Trophoblast cell (in vitro differentiated cells and primary cell): ENCODE measurements around the gene METRNL.

Experiments
- DNase-seq, 2 donors: peaks; one replicate each; pipeline ENCODE4 v3.0.0-alpha.2; 2016
- H2AFZ ChIP-seq: 2 replicates; pipeline ENCODE4 v1.6.1; 2013; ENCODE audit warnings: low read length, moderate library complexity, mild to moderate bottlenecking; ENCODE audit not compliant: insufficient read depth, poor library complexity
- H2AK5ac ChIP-seq: 2 replicates; pipeline ENCODE4 v1.6.1; 2013; ENCODE audit warnings: mild to moderate bottlenecking, low read length
- H2BK120ac ChIP-seq: 2 replicates; pipeline ENCODE4 v1.6.1; 2013; ENCODE audit warnings: low read length, mild to moderate bottlenecking, moderate library complexity; ENCODE audit not compliant: insufficient read depth, poor library complexity
- H2BK12ac ChIP-seq: 2 replicates; pipeline ENCODE4 v1.6.1; 2013; ENCODE audit warnings: mild to moderate bottlenecking, low read length, moderate library complexity
- H2BK5ac ChIP-seq: 2 replicates; pipeline ENCODE4 v1.6.1; 2013; ENCODE audit warnings: low read length, low read depth, moderate library complexity, mild to moderate bottlenecking; ENCODE audit not compliant: poor library complexity
- H3K14ac ChIP-seq: 2 replicates; pipeline ENCODE4 v1.6.1; 2013; ENCODE audit warnings: mild to moderate bottlenecking, low read length
- H3K18ac ChIP-seq: 2 replicates; pipeline ENCODE4 v1.6.1; 2013; ENCODE audit warnings: mild to moderate bottlenecking, low read length
- H3K23ac ChIP-seq: 2 replicates; pipeline ENCODE4 v1.6.1; 2013; ENCODE audit warnings: low read length
- H3K27ac ChIP-seq: 2 replicates; pipeline ENCODE4 v1.5.1; 2013; ENCODE audit warnings: low read depth, mild to moderate bottlenecking, inconsistent platforms, low read length, moderate library complexity
- H3K27me3 ChIP-seq: 2 replicates; pipeline ENCODE4 v1.6.1; 2013; ENCODE audit warnings: inconsistent platforms, mild to moderate bottlenecking, low read length, moderate library complexity; ENCODE audit not compliant: insufficient read depth
- H3K36me3 ChIP-seq, 2 experiments: 1 replicate in 1 of 2; 2 replicates in 1 of 2; pipeline ENCODE4 v1.6.1; 2013; ENCODE audit warnings: low read length in 2 of 2, mild to moderate bottlenecking in 2 of 2, moderate library complexity in 1 of 2; ENCODE audit not compliant: insufficient read depth in 2 of 2, control insufficient read depth in 1 of 2
- H3K4ac ChIP-seq: 2 replicates; pipeline ENCODE4 v1.6.1; 2013; ENCODE audit warnings: low read depth, mild to moderate bottlenecking, low read length, moderate library complexity
- H3K4me1 ChIP-seq, 2 experiments: 1 replicate in 1 of 2; 2 replicates in 1 of 2; pipeline ENCODE4 v1.6.1; 2013; ENCODE audit warnings: low read length in 2 of 2, mild to moderate bottlenecking in 2 of 2, moderate library complexity in 1 of 2; ENCODE audit not compliant: insufficient read depth in 2 of 2, control insufficient read depth in 1 of 2
- H3K4me2 ChIP-seq: 2 replicates; pipeline ENCODE4 v1.6.1; 2013; ENCODE audit warnings: inconsistent platforms, mild to moderate bottlenecking, low read length, moderate library complexity
- H3K4me3 ChIP-seq: 2 replicates; pipeline ENCODE4 v1.5.1; 2013; ENCODE audit warnings: mild to moderate bottlenecking, low read depth, low read length, inconsistent platforms
- H3K79me1 ChIP-seq: one replicate; pipeline ENCODE4 v1.6.1; 2013; ENCODE audit warnings: low read length
- H3K79me2 ChIP-seq: 2 replicates; pipeline ENCODE4 v1.6.1; 2013; ENCODE audit warnings: low read length, mild to moderate bottlenecking; ENCODE audit not compliant: control insufficient read depth, insufficient read depth, poor library complexity
- H3K9ac ChIP-seq: 2 replicates; pipeline ENCODE4 v1.6.1; 2013; ENCODE audit warnings: mild to moderate bottlenecking, low read length
- H3K9me3 ChIP-seq: 2 replicates; pipeline ENCODE4 v1.6.1; 2013; ENCODE audit warnings: low read depth, mild to moderate bottlenecking, control low read depth, inconsistent platforms, low read length; ENCODE audit not compliant: insufficient read depth
- H4K12ac ChIP-seq: 2 replicates; pipeline ENCODE4 v1.6.1; 2013; ENCODE audit warnings: low read depth, mild to moderate bottlenecking, low read length, moderate library complexity
- H4K8ac ChIP-seq: 2 replicates; pipeline ENCODE4 v1.6.1; 2013; ENCODE audit warnings: low read depth, mild to moderate bottlenecking, low read length, moderate library complexity
- H4K91ac ChIP-seq: one replicate; pipeline ENCODE4 v1.6.1; 2013; ENCODE audit warnings: low read depth, mild to moderate bottlenecking, low read length, moderate library complexity
- WGBS: extraction: QIAGEN DNeasy Blood & Tissue Kit; methylation state at CpG from one replicate; pipeline ENCODE4 v1.1.7; 2013; ENCODE audit warnings: missing lambda C conversion rate; ENCODE audit not compliant: insufficient read length, insufficient coverage; ENCODE audit errors: extremely low coverage; 5-methylcytosine and 5-hydroxymethylcytosine counted together

The METRNL gene

GRCh38 chr17:83077939-83078338 lies 1.5 kb upstream of the METRNL start:
- peaks cover 22% of the 10 kb centered on the region for H3K79me2 ChIP-seq
- no peak overlapping the region for H3K23ac ChIP-seq
- H2BK120ac ChIP-seq = no peak overlapping the region
- no CpG with 5 or more reads among the region's 7 CpGs for WGBS
- H3K9ac ChIP-seq = no peak overlapping the region
- H3K4me2 ChIP-seq = peak overlapping the region; percentile 97
- peaks cover 2 to 6% of the 10 kb centered on the region in 2 experiments for H3K36me3 ChIP-seq
- H4K12ac ChIP-seq = no peak overlapping the region
- no peak overlapping the region for H3K4me3 ChIP-seq
- no peak for DNase-seq
- peaks cover 22 to 33% of the 10 kb centered on the region in 2 experiments for H3K4me1 ChIP-seq
- H3K4ac ChIP-seq = no peak overlapping the region
- peaks cover 24% of the 10 kb centered on the region for H3K79me1 ChIP-seq
- H2BK5ac ChIP-seq = no peak overlapping the region
- H2AFZ ChIP-seq = no peak overlapping the region
- H3K9me3 ChIP-seq = peaks cover 3% of the 10 kb centered on the region
- H4K91ac ChIP-seq = no peak overlapping the region
- H3K14ac ChIP-seq = no peak overlapping the region
- no peak overlapping the region for H3K18ac ChIP-seq
- peaks cover 10% of the 10 kb centered on the region for H3K27me3 ChIP-seq
- H2AK5ac ChIP-seq = no peak overlapping the region
- no peak overlapping the region for H2BK12ac ChIP-seq
- H3K27ac ChIP-seq = no peak overlapping the region
- H4K8ac ChIP-seq = no peak overlapping the region

GRCh38 chr17:83078378-83079351 lies 744 bp upstream of the METRNL start:
- peaks cover 28% of the 10 kb centered on the region for H3K79me1 ChIP-seq
- peak overlapping the region; percentile 46 for H3K18ac ChIP-seq
- H3K4ac ChIP-seq = peak overlapping the region; percentile 21
- no peak overlapping the region for H2AK5ac ChIP-seq
- peaks cover 2 to 6% of the 10 kb centered on the region in 2 experiments for H3K36me3 ChIP-seq
- peak overlapping the region; percentile 66 for H4K91ac ChIP-seq
- peak overlapping the region; percentile 23 for H2BK12ac ChIP-seq
- peak overlapping the region; percentile 22 for H4K12ac ChIP-seq
- peaks cover 28 to 34% of the 10 kb centered on the region in 2 experiments for H3K4me1 ChIP-seq
- H3K4me3 ChIP-seq = peak overlapping the region; percentile 71
- H2BK5ac ChIP-seq = no peak overlapping the region
- no peak overlapping the region for H3K9ac ChIP-seq
- no peak overlapping the region for H3K23ac ChIP-seq
- peak overlapping the region; percentile 68 for H3K14ac ChIP-seq
- H2AFZ ChIP-seq = peak overlapping the region; percentile 24
- peaks cover 10% of the 10 kb centered on the region for H3K27me3 ChIP-seq
- peaks cover 26% of the 10 kb centered on the region for H3K79me2 ChIP-seq
- H3K4me2 ChIP-seq = peak overlapping the region; percentile 97
- peak in 1 of 2 donors; percentile 25 for DNase-seq
- peak overlapping the region; percentile 74 for H4K8ac ChIP-seq
- WGBS = no CpG with 5 or more reads among the region's 93 CpGs
- H2BK120ac ChIP-seq = no peak overlapping the region
- no peak overlapping the region for H3K27ac ChIP-seq
- peaks cover 3% of the 10 kb centered on the region for H3K9me3 ChIP-seq

- Histone ChIP-seq H3K4me2 (peak overlapping the region; percentile 66), H3K4me3 (peak overlapping the region; percentile 85), H3K36me3 (peaks cover 6% of the 10 kb centered on the region in 2 experiments), H2BK120ac (no peak overlapping the region), H3K4me1 (peaks cover 36 to 42% of the 10 kb centered on the region in 2 experiments), H4K91ac (peak overlapping the region; percentile 47), H2BK12ac (no peak overlapping the region), H3K23ac (no peak overlapping the region), H3K4ac (no peak overlapping the region), H4K8ac (peak overlapping the region; percentile 23), H3K27me3 (peaks cover 10% of the 10 kb centered on the region), H3K27ac (peak overlapping the region; percentile 24), H3K14ac (peak overlapping the region; percentile 65), H3K9me3 (no peaks in the 10 kb centered on the region), H3K18ac (peak overlapping the region; percentile 43), H3K9ac (peak overlapping the region; percentile 42), H3K79me2 (peaks cover 35% of the 10 kb centered on the region), H4K12ac (peak overlapping the region; percentile 13), H2AFZ (no peak overlapping the region), H3K79me1 (peaks cover 34% of the 10 kb centered on the region), H2AK5ac (no peak overlapping the region), H2BK5ac (peak overlapping the region; percentile 51)
- WGBS = no CpG with 5 or more reads among the region's 127 CpGs
- no peak for DNase-seq
Measured at GRCh38 chr17:83079766-83080578, 563 bp downstream of the METRNL start.

- no peak for DNase-seq
- Histone ChIP-seq H2BK120ac (no peak overlapping the region), H3K4me3 (peak overlapping the region; percentile 85), H2AK5ac (no peak overlapping the region), H3K4me2 (peak overlapping the region; percentile 87), H3K79me1 (peaks cover 34% of the 10 kb centered on the region), H4K8ac (no peak overlapping the region), H3K9me3 (no peaks in the 10 kb centered on the region), H3K23ac (no peak overlapping the region), H3K9ac (no peak overlapping the region), H3K36me3 (peaks cover 8% of the 10 kb centered on the region in 2 experiments), H4K91ac (peak overlapping the region; percentile 48), H2AFZ (no peak overlapping the region), H3K4ac (no peak overlapping the region), H3K27me3 (peaks cover 10% of the 10 kb centered on the region), H3K14ac (no peak overlapping the region), H2BK12ac (no peak overlapping the region), H2BK5ac (no peak overlapping the region), H3K27ac (no peak overlapping the region), H3K4me1 (peaks cover 42 to 46% of the 10 kb centered on the region in 2 experiments), H3K79me2 (peaks cover 38% of the 10 kb centered on the region), H3K18ac (peak overlapping the region; percentile 74), H4K12ac (no peak overlapping the region)
- WGBS = no CpG with 5 or more reads among the region's 44 CpGs
Measured at GRCh38 chr17:83080579-83080857, 1.1 kb downstream of the METRNL start.
